H9 (cell line): ENCODE data around the gene ITPR3. TPM values are rescaled to one million over a fixed set of nuclear protein-coding genes. Genes with fewer than 3 reads are reported as not detected.

Experiments used
- DNase-seq: peaks from one replicate; pipeline ENCODE4 v3.0.0-alpha.2; 2017
- H2AFZ ChIP-seq: one replicate; pipeline ENCODE4 v1.6.1; 2013; ENCODE audit warnings: mild to moderate bottlenecking, low read length, control low read depth, moderate library complexity
- H2AK5ac ChIP-seq: 2 replicates; pipeline ENCODE4 v1.6.1; 2013; ENCODE audit warnings: low read length, control low read depth, mixed read lengths; ENCODE audit not compliant: insufficient read length
- H2BK120ac ChIP-seq: one replicate; pipeline ENCODE4 v1.6.1; 2013; ENCODE audit warnings: low read depth, mild to moderate bottlenecking, low read length, control low read depth, inconsistent platforms; ENCODE audit not compliant: poor library complexity, severe bottlenecking
- H2BK12ac ChIP-seq: 2 replicates; pipeline ENCODE4 v1.6.1; 2013; ENCODE audit warnings: low read length, control low read depth, mixed read lengths, low read depth; ENCODE audit not compliant: insufficient read length
- H2BK15ac ChIP-seq: 2 replicates; pipeline ENCODE4 v1.6.1; 2013; ENCODE audit warnings: low read depth, low read length, control low read depth
- H2BK20ac ChIP-seq: one replicate; pipeline ENCODE4 v1.6.1; 2013; ENCODE audit warnings: low read depth, mild to moderate bottlenecking, low read length, control low read depth, inconsistent platforms; ENCODE audit not compliant: poor library complexity, severe bottlenecking
- H2BK5ac ChIP-seq: 2 replicates; pipeline ENCODE4 v1.6.1; 2013; ENCODE audit warnings: low read length, control low read depth, mixed read lengths; ENCODE audit not compliant: insufficient read length
- H3K14ac ChIP-seq: 2 replicates; pipeline ENCODE4 v1.6.1; 2013; ENCODE audit warnings: low read length, control low read depth; ENCODE audit not compliant: insufficient read depth
- H3K18ac ChIP-seq: 2 replicates; pipeline ENCODE4 v1.6.1; 2013; ENCODE audit warnings: low read depth, mild to moderate bottlenecking, mixed read lengths, low read length, control low read depth; ENCODE audit not compliant: insufficient read length
- H3K23ac ChIP-seq: 2 replicates; pipeline ENCODE4 v1.6.1; 2013; ENCODE audit warnings: low read length, control low read depth, mixed read lengths, low read depth; ENCODE audit not compliant: insufficient read length
- H3K23me2 ChIP-seq: 2 replicates; pipeline ENCODE4 v1.6.1; 2013; ENCODE audit warnings: low read depth, mild to moderate bottlenecking, mixed read lengths, low read length, control low read depth; ENCODE audit not compliant: insufficient read length, poor library complexity, severe bottlenecking
- H3K27ac ChIP-seq: 2 replicates; pipeline ENCODE4 v1.5.1; 2013; ENCODE audit warnings: low read length, control low read depth, mixed read lengths, low read depth; ENCODE audit not compliant: insufficient read length
- H3K27me3 ChIP-seq: 2 replicates; pipeline ENCODE4 v1.6.1; 2013; ENCODE audit warnings: low read length, control low read depth, inconsistent platforms; ENCODE audit not compliant: insufficient read depth
- H3K4ac ChIP-seq: 2 replicates; pipeline ENCODE4 v1.6.1; 2013; ENCODE audit warnings: low read depth, mild to moderate bottlenecking, control low read depth, inconsistent platforms, low read length, moderate library complexity
- H3K4me1 ChIP-seq: 2 replicates; pipeline ENCODE4 v1.6.1; 2013; ENCODE audit warnings: low read length, control low read depth, inconsistent platforms; ENCODE audit not compliant: insufficient read depth
- H3K4me2 ChIP-seq: 2 replicates; pipeline ENCODE4 v1.6.1; 2013; ENCODE audit warnings: low read length, control low read depth, mixed read lengths; ENCODE audit not compliant: insufficient read length, insufficient read depth
- H3K56ac ChIP-seq: 2 replicates; pipeline ENCODE4 v1.6.1; 2013; ENCODE audit warnings: low read depth, mild to moderate bottlenecking, mixed read lengths, low read length, control low read depth; ENCODE audit not compliant: insufficient read length
- H3K79me1 ChIP-seq: 2 replicates; pipeline ENCODE4 v1.6.1; 2013; ENCODE audit warnings: low read depth, mild to moderate bottlenecking, moderate library complexity, low read length, control low read depth, inconsistent platforms; ENCODE audit not compliant: insufficient read depth, poor library complexity, severe bottlenecking
- H3K79me2 ChIP-seq: 2 replicates; pipeline ENCODE4 v1.6.1; 2013; ENCODE audit warnings: low read length, control low read depth, inconsistent platforms; ENCODE audit not compliant: insufficient read depth
- H3K9ac ChIP-seq: 2 replicates; pipeline ENCODE4 v1.6.1; 2013; ENCODE audit warnings: low read length, control low read depth, mixed read lengths; ENCODE audit not compliant: insufficient read length; ENCODE audit errors: extremely low read depth
- H3K9me3 ChIP-seq: one replicate; pipeline ENCODE4 v1.6.1; 2013; ENCODE audit warnings: low read depth, low read length, inconsistent platforms; ENCODE audit not compliant: control insufficient read depth
- H3T11ph ChIP-seq: one replicate; pipeline ENCODE4 v1.6.1; 2013; ENCODE audit warnings: mild to moderate bottlenecking, low read length, control low read depth, inconsistent platforms
- H4K20me1 ChIP-seq: one replicate; pipeline ENCODE4 v1.6.1; 2013; ENCODE audit not compliant: control insufficient read depth, insufficient read length, insufficient read depth
- H4K5ac ChIP-seq: 2 replicates; pipeline ENCODE4 v1.6.1; 2013; ENCODE audit warnings: low read depth, mild to moderate bottlenecking, mixed read lengths, low read length, control low read depth; ENCODE audit not compliant: insufficient read length
- H4K8ac ChIP-seq: replicated peaks from 2 replicates; pipeline ENCODE4 v1.6.1; 2013; ENCODE audit warnings: low read length, control low read depth, mixed read lengths, low read depth; ENCODE audit not compliant: insufficient read length
- H4K91ac ChIP-seq: 2 replicates; pipeline ENCODE4 v1.6.1; 2013; ENCODE audit warnings: low read depth, mild to moderate bottlenecking, moderate library complexity, mixed read lengths, low read length, control low read depth; ENCODE audit not compliant: insufficient read length
- H3K27ac Mint-ChIP-seq, 3 experiments: 2 replicates in 2 of 3; 3 replicates in 1 of 3; pipeline ENCODE4 v1.8.0; 2020 to 2021; ENCODE audit warnings: mixed read lengths in 3 of 3, mild to moderate bottlenecking in 1 of 3, moderate library complexity in 1 of 3
- H3K27me3 Mint-ChIP-seq: 2 replicates; pipeline ENCODE4 v1.8.0; 2021; ENCODE audit warnings: low read depth, mild to moderate bottlenecking, moderate library complexity, mixed read lengths
- H3K36me3 Mint-ChIP-seq, 3 experiments: 2 replicates in 2 of 3; 3 replicates in 1 of 3; pipeline ENCODE4 v1.8.0; 2020 to 2021; ENCODE audit warnings: low read depth in 3 of 3, mixed read lengths in 3 of 3; ENCODE audit not compliant: insufficient read depth in 1 of 3
- H3K4me1 Mint-ChIP-seq, 2 experiments: 2 replicates each; pipeline ENCODE4 v1.8.0; 2020; ENCODE audit warnings: mixed read lengths in 2 of 2
- H3K4me3 Mint-ChIP-seq, 2 experiments: 2 replicates in 1 of 2; 3 replicates in 1 of 2; pipeline ENCODE4 v1.8.0; 2020 to 2021; ENCODE audit warnings: mild to moderate bottlenecking in 2 of 2, mixed read lengths in 2 of 2, moderate library complexity in 1 of 2
- H3K9me3 Mint-ChIP-seq, 2 experiments: 2 replicates in 1 of 2; 3 replicates in 1 of 2; pipeline ENCODE4 v1.8.0; 2020; ENCODE audit warnings: mild to moderate bottlenecking in 2 of 2, mixed read lengths in 2 of 2, moderate library complexity in 1 of 2
- CTCF ChIP-seq: fragments of 200-600 bp; sonication (generic); conservative IDR thresholded peaks from 3 replicates; pipeline ENCODE4 v1.8.0; 2021; ENCODE audit warnings: antibody characterized with exemption, mild to moderate bottlenecking
- WGBS: extraction: QIAGEN DNeasy Blood & Tissue Kit; methylation state at CpG from one replicate; pipeline ENCODE4 v1.1.7; 2013; ENCODE audit warnings: missing lambda C conversion rate, low lambda C conversion rate, mixed read lengths; ENCODE audit not compliant: insufficient read length; ENCODE audit errors: extremely low coverage; 5-methylcytosine and 5-hydroxymethylcytosine counted together
- total RNA-seq: library from RNA; stranded (reverse); gene quantifications from 2 replicates; pipeline ENCODE4 v1.2.1, GENCODE V29; 2021

Gene ITPR3
- total RNA-seq, 1 experiment from 2014 or later, result 40.3 TPM

- Histone ChIP-seq H4K20me1 (no peaks in the 10 kb centered on the region), H3K27me3 (no peaks in the 10 kb centered on the region), H2AK5ac (no peak overlapping the region), H2AFZ (no peak overlapping the region), H3K9me3 (no peaks in the 10 kb centered on the region), H2BK12ac (no peak overlapping the region), H2BK15ac (no peak overlapping the region), H3K4me2 (no peak overlapping the region), H2BK5ac (no peak overlapping the region), H3K56ac (no peak overlapping the region), H4K8ac (no peak overlapping the region), H3K18ac (no peak overlapping the region), H3K27ac (no peak overlapping the region), H2BK120ac (no peak overlapping the region), H3K23me2 (no peaks in the 10 kb centered on the region), H3K4ac (no peak overlapping the region), H4K5ac (no peak overlapping the region), H3K79me1 (no peaks in the 10 kb centered on the region), H4K91ac (no peak overlapping the region), H3K9ac (no peak overlapping the region), H3K14ac (no peak overlapping the region), H3K79me2 (no peaks in the 10 kb centered on the region), H3K23ac (no peak overlapping the region), H2BK20ac (no peak overlapping the region), H3T11ph (no peak overlapping the region), H3K4me1 (no peaks in the 10 kb centered on the region)
- Mint-ChIP-seq H3K4me1 (no peaks in the 10 kb centered on the region), H3K9me3 (no peaks in the 10 kb centered on the region; a peak in 1 of 5 replicates), H3K27me3 (no peaks in the 10 kb centered on the region), H3K36me3 (peaks cover 19 to 52% (median 27%) of the 10 kb centered on the region in 3 experiments; a peak in 6 of 7 replicates), H3K4me3 (no peak overlapping the region), H3K27ac (no peak overlapping the region)
- DNase-seq, result no peak
- no peak for TF ChIP-seq CTCF
- WGBS, result no CpG with 5 or more reads among the region's 17 CpGs
Observed at GRCh38 chr6:33664506-33665057, 43.5 kb downstream of the ITPR3 start.
